ENCODE data around the gene TMEM178B. TPM values are rescaled to one million over a fixed set of nuclear protein-coding genes. Genes with fewer than 3 reads are reported as not detected.
"Not testable (repeated sequence)": the region's sequence is repeated elsewhere in the genome, so short reads cannot be mapped to it uniquely, and the experiment has no call there.

Gene TMEM178B
- total RNA-seq, 1 donor from 2014 or later = 49.8 TPM

- peak; percentile 67 for DNase-seq
- Mint-ChIP-seq H3K4me3 (ENCODE audit: unreplicated experiment) (no peak overlapping the region), H3K27ac (ENCODE audit: unreplicated experiment) (peak overlapping the region; percentile 85), H3K36me3 (ENCODE audit: unreplicated experiment) (no peaks in the 10 kb centered on the region), H3K9me3 (ENCODE audit: unreplicated experiment) (peaks cover 19% of the 10 kb centered on the region), H3K27me3 (ENCODE audit: unreplicated experiment) (peaks cover 11% of the 10 kb centered on the region), H3K4me1 (ENCODE audit: low read depth, unreplicated experiment) (peaks cover 5% of the 10 kb centered on the region)
- no peak for TF ChIP-seq CTCF (IDR thresholded peaks at IDR 0.05; ENCODE audit: partially characterized antibody, unreplicated experiment)
Measured at GRCh38 chr7:141074162-141074991, 513 bp downstream of the TMEM178B start.

- TF ChIP-seq CTCF (IDR thresholded peaks at IDR 0.05; ENCODE audit: partially characterized antibody, unreplicated experiment) = no peak
- DNase-seq = no peak
- Mint-ChIP-seq H3K27ac (ENCODE audit: unreplicated experiment) (peak overlapping the region; percentile 85), H3K36me3 (ENCODE audit: unreplicated experiment) (no peaks in the 10 kb centered on the region), H3K4me3 (ENCODE audit: unreplicated experiment) (no peak overlapping the region), H3K27me3 (ENCODE audit: unreplicated experiment) (peaks cover 11% of the 10 kb centered on the region), H3K4me1 (ENCODE audit: low read depth, unreplicated experiment) (peaks cover 5% of the 10 kb centered on the region), H3K9me3 (ENCODE audit: unreplicated experiment) (peaks cover 19% of the 10 kb centered on the region)
Measured at GRCh38 chr7:141074997-141075396, 1.1 kb downstream of the TMEM178B start.

- Mint-ChIP-seq H3K4me1 (ENCODE audit: low read depth, unreplicated experiment) (peaks cover 5% of the 10 kb centered on the region), H3K27me3 (ENCODE audit: unreplicated experiment) (peaks cover 8% of the 10 kb centered on the region)
- no peak for DNase-seq
Measured at GRCh38 chr7:141076377-141076776, 2.5 kb downstream of the TMEM178B start.

GRCh38 chr7:141079219-141079618 lies 5.4 kb downstream of the TMEM178B start:
- peaks cover 6% of the 10 kb centered on the region for H3K27me3 Mint-ChIP-seq (ENCODE audit: unreplicated experiment)
- H3K4me1 Mint-ChIP-seq (ENCODE audit: low read depth, unreplicated experiment) = peaks cover 7% of the 10 kb centered on the region
- no peaks in the 10 kb centered on the region for H3K36me3 Mint-ChIP-seq (ENCODE audit: unreplicated experiment)
- peaks cover 6% of the 10 kb centered on the region for H3K9me3 Mint-ChIP-seq (ENCODE audit: unreplicated experiment)
- H3K27ac Mint-ChIP-seq (ENCODE audit: unreplicated experiment) = no peak overlapping the region
- no peak for DNase-seq
- no peak for TF ChIP-seq CTCF (IDR thresholded peaks at IDR 0.05; ENCODE audit: partially characterized antibody, unreplicated experiment)
- no peak overlapping the region for H3K4me3 Mint-ChIP-seq (ENCODE audit: unreplicated experiment)

More at GRCh38 chr7:141076377-141076776, 2.5 kb downstream of the TMEM178B start:
- H3K4me3 Mint-ChIP-seq (ENCODE audit: unreplicated experiment) = no peak overlapping the region
- no peaks in the 10 kb centered on the region for H3K36me3 Mint-ChIP-seq (ENCODE audit: unreplicated experiment)
- no peak overlapping the region for H3K27ac Mint-ChIP-seq (ENCODE audit: unreplicated experiment)
- no peak for TF ChIP-seq CTCF (IDR thresholded peaks at IDR 0.05; ENCODE audit: partially characterized antibody, unreplicated experiment)
- peaks cover 12% of the 10 kb centered on the region for H3K9me3 Mint-ChIP-seq (ENCODE audit: unreplicated experiment)

DNA sequence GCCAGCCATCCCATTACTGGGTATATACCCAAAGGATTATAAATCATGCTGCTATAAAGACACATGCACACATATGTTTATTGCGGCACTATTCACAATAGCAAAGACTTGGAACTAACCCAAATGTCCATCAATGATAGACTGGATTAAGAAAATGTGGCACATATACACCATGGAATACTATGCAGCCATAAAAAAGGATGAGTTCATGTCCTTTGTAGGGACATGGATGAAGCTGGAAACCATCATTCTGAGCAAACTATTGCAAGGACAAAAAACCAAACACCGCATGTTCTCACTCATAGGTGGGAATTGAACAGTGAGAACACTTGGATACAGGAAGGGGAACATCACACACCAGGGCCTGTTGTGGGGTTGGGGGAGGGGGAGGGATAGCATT lies 15.6 kb downstream of the TMEM178B start:
- H3K27me3 Mint-ChIP-seq (ENCODE audit: unreplicated experiment); H3K27ac Mint-ChIP-seq (ENCODE audit: unreplicated experiment); H3K4me3 Mint-ChIP-seq (ENCODE audit: unreplicated experiment); DNase-seq; H3K9me3 Mint-ChIP-seq (ENCODE audit: unreplicated experiment); H3K4me1 Mint-ChIP-seq (ENCODE audit: low read depth, unreplicated experiment); H3K36me3 Mint-ChIP-seq (ENCODE audit: unreplicated experiment): not testable (repeated sequence)

All from glutamatergic neuron (in vitro differentiated cells).